Measurements from ENCODE around the gene NUCB1. TPM values are rescaled to one million over a fixed set of nuclear protein-coding genes. Genes with fewer than 3 reads are reported as not detected.
A peak's percentile ranks its signal among the peaks of the same experiment; 100 is the strongest.

NUCB1 gene
- total RNA-seq, 1 donor from 2014 or later: 215 TPM

- H3K9me3 Mint-ChIP-seq (ENCODE audit: low read depth): no peaks in the 10 kb centered on the region
- H3K27ac Mint-ChIP-seq (ENCODE audit: unreplicated experiment): peak overlapping the region; percentile 96
- peaks cover 15% of the 10 kb centered on the region for H3K36me3 Mint-ChIP-seq (ENCODE audit: low read depth)
- no peaks in the 10 kb centered on the region for H3K27me3 Mint-ChIP-seq (ENCODE audit: low read depth)
- no peak for DNase-seq (ENCODE audit: low spot score)
- peak overlapping the region; percentile 93 for H3K4me3 Mint-ChIP-seq (ENCODE audit: unreplicated experiment)
- H3K4me1 Mint-ChIP-seq (ENCODE audit: low read depth): peaks cover 51% of the 10 kb centered on the region
- no peak for TF ChIP-seq CTCF (IDR thresholded peaks at IDR 0.05)
Observed at GRCh38 chr19:48967346-48968178, 67.5 kb downstream of the NUCB1 start.

- TF ChIP-seq CTCF (IDR thresholded peaks at IDR 0.05): no peak
- no peaks in the 10 kb centered on the region for H3K9me3 Mint-ChIP-seq (ENCODE audit: low read depth)
- DNase-seq (ENCODE audit: low spot score): no peak
- peaks cover 19% of the 10 kb centered on the region for H3K36me3 Mint-ChIP-seq (ENCODE audit: low read depth)
- H3K4me3 Mint-ChIP-seq (ENCODE audit: unreplicated experiment): peak overlapping the region; percentile 28
- peak overlapping the region; percentile 96 for H3K27ac Mint-ChIP-seq (ENCODE audit: unreplicated experiment)
- H3K27me3 Mint-ChIP-seq (ENCODE audit: low read depth): no peaks in the 10 kb centered on the region
- peaks cover 45% of the 10 kb centered on the region for H3K4me1 Mint-ChIP-seq (ENCODE audit: low read depth)
Observed at GRCh38 chr19:48968179-48968661, 68.1 kb downstream of the NUCB1 start.

GRCh38 chr19:48968813-48969218, 68.7 kb downstream of the NUCB1 start:
- DNase-seq (ENCODE audit: low spot score): no peak
- Mint-ChIP-seq H3K4me3 (ENCODE audit: unreplicated experiment) (no peak overlapping the region), H3K36me3 (ENCODE audit: low read depth) (peaks cover 19% of the 10 kb centered on the region), H3K27me3 (ENCODE audit: low read depth) (no peaks in the 10 kb centered on the region), H3K27ac (ENCODE audit: unreplicated experiment) (peak overlapping the region; percentile 27), H3K9me3 (ENCODE audit: low read depth) (no peaks in the 10 kb centered on the region), H3K4me1 (ENCODE audit: low read depth) (peaks cover 39% of the 10 kb centered on the region)
- TF ChIP-seq CTCF (IDR thresholded peaks at IDR 0.05): no peak

GRCh38 chr19:48969276-48970138, 69.4 kb downstream of the NUCB1 start:
- no peak for TF ChIP-seq CTCF (IDR thresholded peaks at IDR 0.05)
- H3K27me3 Mint-ChIP-seq (ENCODE audit: low read depth): no peaks in the 10 kb centered on the region
- peaks cover 20% of the 10 kb centered on the region for H3K36me3 Mint-ChIP-seq (ENCODE audit: low read depth)
- no peak for DNase-seq (ENCODE audit: low spot score)
- peaks cover 32% of the 10 kb centered on the region for H3K4me1 Mint-ChIP-seq (ENCODE audit: low read depth)
- no peak overlapping the region for H3K4me3 Mint-ChIP-seq (ENCODE audit: unreplicated experiment)
- no peak overlapping the region for H3K27ac Mint-ChIP-seq (ENCODE audit: unreplicated experiment)
- H3K9me3 Mint-ChIP-seq (ENCODE audit: low read depth): no peaks in the 10 kb centered on the region

GRCh38 chr19:48970139-48970766, 70.1 kb downstream of the NUCB1 start:
- no peak overlapping the region for H3K27ac Mint-ChIP-seq (ENCODE audit: unreplicated experiment)
- DNase-seq (ENCODE audit: low spot score): no peak
- TF ChIP-seq CTCF (IDR thresholded peaks at IDR 0.05): no peak
- no peak overlapping the region for H3K4me3 Mint-ChIP-seq (ENCODE audit: unreplicated experiment)
- peaks cover 20% of the 10 kb centered on the region for H3K36me3 Mint-ChIP-seq (ENCODE audit: low read depth)
- peaks cover 26% of the 10 kb centered on the region for H3K4me1 Mint-ChIP-seq (ENCODE audit: low read depth)
- H3K9me3 Mint-ChIP-seq (ENCODE audit: low read depth): no peaks in the 10 kb centered on the region
- H3K27me3 Mint-ChIP-seq (ENCODE audit: low read depth): no peaks in the 10 kb centered on the region
